NAMALWA (cell line): ENCODE data around the gene TLE2.
"Not testable (repeated sequence)": the region's sequence is repeated elsewhere in the genome, so short reads cannot be mapped to it uniquely, and the experiment has no call there.

Source experiments
- DNase-seq: peaks from one replicate; pipeline ENCODE4 v3.0.0-alpha.2; 2015; ENCODE audit warnings: low spot score

The TLE2 gene

DNA sequence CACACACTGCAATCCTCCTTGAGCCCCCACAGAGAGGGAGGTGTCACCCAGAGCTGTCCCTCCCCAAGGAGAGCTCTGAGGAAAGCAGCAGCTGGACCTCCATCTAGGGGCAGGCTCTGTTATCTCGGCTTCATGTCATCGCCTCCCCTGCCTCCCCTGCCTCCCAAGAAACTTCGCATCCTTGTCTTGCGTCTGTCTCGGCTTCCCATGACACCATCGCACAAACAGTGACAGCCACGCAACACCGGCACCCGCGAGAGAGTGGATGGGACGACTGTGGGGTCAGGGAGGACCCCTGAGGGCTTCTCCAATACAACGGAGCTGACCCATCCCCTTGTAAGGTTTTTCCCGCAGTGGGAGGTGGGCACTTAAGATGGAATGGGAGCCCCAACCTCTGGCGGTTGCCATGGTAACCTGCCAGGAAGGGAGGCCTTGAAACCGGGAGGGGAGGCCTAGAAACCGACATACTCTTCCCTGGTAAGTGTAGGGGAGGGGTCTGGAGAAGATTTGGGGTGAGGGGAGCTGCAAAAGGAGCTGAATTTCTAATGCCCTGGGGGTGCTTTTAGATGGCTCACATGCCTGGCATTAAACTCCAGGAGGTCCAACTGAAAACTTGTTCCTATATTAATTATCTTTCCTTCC lies 16.3 kb downstream of the TLE2 start:
- no peak for DNase-seq

- not testable (repeated sequence) for DNase-seq
These were observed 17.0 kb downstream of the TLE2 start for GRCh38 chr19:3012059-3012458.

DNA sequence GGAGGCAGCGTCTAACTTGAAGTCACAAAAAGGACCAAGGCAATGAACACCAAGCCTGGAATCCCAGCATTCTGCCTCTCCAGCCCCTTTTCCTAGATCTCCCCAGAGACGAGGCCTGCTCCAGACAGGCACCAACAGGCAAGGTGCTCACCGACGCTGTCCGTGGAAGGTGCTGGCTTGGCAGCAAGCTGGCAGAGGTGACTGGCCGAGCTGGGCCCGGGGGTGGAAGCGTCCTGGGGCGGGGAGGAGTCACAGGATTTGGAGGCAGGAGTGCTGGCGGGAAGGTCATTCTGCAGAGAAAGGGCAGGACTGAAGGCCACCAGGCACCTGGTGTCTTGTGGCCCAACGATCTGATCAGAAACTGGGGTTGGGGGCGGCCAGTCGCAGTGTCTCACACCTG lies 18.2 kb downstream of the TLE2 start:
- no peak for DNase-seq

- DNase-seq = no peak
These were observed 20.1 kb downstream of the TLE2 start for GRCh38 chr19:3008994-3009393.

DNA sequence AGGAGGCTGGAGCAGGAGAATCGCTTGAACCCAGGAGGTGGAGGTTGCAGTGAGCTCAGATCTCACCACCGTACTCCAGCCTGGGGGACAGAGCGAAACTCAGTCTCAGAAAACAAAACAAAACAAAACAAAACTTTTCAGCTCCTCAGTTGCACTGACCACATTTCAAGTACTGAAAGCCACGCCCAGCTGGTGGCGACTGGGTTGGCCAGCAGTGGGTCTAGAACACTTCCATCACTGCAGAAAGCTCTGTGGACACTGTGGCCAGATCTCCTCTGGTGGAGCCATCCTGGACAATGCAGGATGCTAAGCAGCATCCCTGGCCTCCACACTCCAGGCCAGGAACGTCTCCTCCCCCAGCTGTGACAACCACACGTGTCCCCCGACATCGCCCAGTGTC lies 21.1 kb downstream of the TLE2 start:
- DNase-seq = no peak

GRCh38 chr19:3006075-3006767 lies 22.9 kb downstream of the TLE2 start:
- peak; percentile 61 for DNase-seq

DNA sequence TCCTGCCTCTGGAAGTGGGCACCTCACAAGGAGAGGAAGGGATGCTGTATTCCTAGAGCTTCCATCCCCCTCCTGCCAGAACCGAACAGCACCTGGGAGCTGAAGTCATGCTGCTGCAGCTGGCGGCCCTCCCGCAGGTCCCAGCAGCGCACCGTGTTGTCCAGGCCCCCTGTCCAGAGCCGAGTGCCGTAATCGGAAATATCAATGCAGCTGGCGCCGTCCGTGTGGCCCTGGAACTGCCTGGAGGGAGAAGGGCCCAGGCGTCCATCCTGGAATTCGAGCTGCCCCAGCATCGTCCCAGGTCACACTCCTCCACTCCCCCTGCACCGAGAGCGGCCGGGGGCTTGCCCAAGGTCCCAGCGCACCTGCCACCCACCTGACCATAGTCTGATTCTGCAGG lies 23.7 kb downstream of the TLE2 start:
- DNase-seq = no peak

GRCh38 chr19:3004522-3004921 lies 24.6 kb downstream of the TLE2 start:
- no peak for DNase-seq

DNA sequence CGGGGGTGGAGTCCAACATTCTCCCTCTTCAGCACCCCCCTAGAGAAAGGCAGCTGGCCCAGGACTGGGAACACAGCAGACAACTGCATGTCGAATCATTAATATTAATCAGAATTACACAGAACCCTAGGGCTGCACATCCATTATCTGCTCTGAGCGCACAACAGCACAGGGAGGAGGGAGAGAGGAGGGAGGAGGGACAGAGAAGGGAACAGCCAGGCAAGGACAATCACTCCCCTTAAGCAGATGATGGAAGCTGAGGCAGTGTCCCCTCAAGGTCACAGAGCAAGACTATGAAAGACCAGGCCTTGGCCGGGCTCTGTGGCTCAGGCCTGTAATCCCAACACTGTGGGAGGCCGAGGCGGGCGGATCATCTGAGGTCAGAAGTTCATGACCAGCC lies 26.0 kb downstream of the TLE2 start:
- no peak for DNase-seq

DNA sequence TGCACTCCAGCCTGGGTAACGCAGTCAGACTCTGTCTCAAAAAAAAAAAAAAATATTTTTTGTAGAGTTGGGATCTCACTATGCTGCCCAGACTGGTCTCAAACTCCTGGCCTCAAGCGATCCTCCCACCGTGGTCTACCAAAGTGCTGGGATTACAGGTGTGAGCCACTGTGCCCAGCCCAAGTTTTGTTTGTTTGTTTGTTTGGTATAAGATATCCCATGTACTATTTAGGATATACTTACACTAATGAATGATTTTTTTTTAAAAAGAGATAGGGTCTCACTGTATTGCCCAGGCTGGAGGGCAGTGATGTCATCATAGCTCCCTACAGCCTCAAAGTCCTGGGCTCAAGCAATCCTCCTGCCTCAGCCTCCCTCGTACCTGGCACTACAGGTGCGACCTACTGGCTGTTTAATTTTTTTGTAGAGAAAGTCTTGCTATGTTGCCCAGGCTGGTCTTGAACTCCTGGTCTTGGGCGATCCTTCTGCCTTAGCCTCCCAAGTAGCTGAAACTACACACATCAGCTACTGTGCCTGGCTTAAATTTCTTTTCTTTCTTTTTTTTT lies 27.8 kb downstream of the TLE2 start:
- DNase-seq = no peak

DNA sequence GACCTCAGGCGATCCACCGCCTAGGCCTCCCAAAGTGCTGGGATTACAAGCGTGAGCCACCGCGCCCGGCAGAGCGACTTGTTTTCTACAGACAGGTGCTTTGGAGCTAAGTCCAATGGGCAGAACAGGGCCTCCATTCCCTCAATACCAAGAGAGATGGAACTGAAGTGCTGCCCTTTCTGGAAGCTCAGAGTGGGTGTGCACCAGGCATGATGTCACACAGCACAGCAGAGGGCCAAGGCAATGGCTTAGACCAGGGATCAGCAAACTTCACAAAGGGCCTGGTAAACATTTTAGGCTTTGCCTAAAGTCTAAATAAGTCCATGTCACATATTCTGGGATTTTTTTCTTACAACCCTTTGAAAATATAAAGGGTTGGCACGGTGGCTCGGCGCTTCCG lies 30.4 kb downstream of the TLE2 start:
- DNase-seq = no peak

GRCh38 chr19:2997720-2998119 lies 31.4 kb downstream of the TLE2 start:
- DNase-seq = no peak

DNA sequence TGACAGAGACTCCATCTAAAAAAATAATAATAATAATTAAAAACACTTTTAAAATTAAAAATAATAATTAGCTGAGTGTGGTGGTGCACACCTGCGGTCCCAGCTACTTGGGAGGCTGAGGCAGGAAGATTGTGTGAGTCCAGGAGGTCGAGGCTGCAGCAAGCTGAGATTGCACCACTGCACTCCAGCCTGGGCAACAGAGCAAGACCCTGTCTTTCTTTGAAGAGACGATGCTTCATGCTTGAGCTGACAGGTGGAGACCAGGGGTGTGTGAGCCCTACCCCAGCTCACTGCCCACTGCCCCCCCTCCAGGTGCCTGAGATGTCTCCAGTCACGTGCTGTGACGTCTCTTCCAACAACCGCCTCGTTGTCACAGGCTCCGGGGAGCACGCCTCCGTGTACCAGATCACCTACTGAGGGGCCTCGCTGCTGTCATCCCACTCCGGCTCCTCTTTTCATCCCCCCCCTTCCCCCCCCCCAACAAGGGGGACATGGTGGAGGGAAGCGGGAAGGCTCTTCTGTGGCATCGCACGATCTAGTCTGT lies 34.4 kb downstream of the TLE2 start:
- no peak for DNase-seq

- no peak for DNase-seq
These were observed 35.5 kb downstream of the TLE2 start for GRCh38 chr19:2993579-2993978.

- DNase-seq = no peak
These were observed 36.1 kb downstream of the TLE2 start for GRCh38 chr19:2992958-2993357.

DNA sequence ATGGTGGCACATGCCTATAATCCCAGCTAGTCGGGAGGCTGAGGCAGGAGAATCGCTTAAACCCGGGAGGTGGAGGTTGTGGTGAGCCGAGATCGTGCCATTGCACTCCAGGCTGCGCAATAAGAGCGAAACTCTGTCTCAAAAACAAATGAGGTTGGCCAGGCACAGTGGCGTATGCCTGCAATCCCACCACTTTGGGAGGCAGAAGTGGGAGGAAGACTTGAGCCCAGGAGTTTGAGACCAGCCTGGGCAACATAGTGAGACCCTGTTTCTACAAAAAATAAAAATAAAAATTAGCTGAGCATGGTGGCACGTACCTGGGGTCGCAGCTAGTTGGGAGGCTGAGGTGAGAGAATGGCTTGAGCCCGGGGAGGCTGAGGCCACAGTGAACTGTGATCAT lies 36.7 kb downstream of the TLE2 start:
- DNase-seq = not testable (repeated sequence)

DNA sequence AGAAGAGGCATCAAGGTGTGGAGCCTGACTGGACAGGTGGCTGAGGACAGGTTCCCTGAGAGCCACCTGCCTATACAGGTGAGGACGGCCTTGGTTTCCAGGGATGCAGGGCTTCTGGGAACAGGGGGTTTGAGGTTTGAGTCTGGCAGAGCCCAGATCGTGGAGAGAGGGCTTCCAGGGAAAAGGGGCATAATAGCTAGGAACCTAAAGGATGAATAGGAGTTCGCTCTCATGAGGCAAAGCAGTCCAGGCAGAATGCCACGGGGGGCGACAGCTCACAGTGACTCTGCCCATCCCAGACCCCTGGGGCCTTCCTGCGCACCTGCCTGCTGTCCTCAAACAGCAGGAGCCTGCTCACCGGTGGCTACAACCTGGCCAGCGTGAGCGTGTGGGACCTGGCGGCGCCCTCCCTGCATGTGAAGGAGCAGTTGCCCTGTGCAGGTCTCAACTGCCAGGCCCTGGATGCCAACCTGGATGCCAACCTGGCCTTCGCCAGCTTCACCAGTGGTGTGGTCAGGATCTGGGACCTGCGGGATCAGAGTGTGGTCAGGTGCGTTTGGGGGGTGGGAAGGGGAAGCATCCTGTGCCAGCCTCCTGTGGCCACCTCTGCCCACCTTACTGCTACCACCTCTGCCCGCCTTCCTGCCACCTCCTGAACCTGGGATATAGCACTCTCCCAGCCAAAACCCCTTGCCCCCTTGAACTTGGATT lies 39.7 kb downstream of the TLE2 start:
- no peak for DNase-seq

DNA sequence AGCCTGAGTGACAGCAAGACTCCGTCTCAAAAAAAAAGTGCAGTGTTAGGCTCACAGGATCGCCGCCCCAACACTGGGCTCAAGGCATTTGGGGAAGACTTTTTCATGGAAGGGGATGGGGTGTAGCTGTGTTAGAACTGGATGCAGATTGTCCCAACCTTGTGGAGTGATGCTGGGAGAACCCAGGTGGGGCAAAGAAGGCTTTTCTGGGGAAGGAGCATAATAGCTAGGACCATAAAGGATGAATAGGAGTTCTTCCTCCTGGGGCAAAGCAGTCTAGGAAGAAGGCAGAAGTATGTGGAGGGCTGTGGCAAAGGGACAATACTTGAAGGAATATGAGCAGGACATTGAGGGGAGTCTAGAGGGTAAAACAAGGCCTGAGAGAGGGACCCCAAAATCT lies 40.5 kb downstream of the TLE2 start:
- DNase-seq = no peak

- DNase-seq = no peak
These were observed 41.3 kb downstream of the TLE2 start for GRCh38 chr19:2987797-2988196.

DNA sequence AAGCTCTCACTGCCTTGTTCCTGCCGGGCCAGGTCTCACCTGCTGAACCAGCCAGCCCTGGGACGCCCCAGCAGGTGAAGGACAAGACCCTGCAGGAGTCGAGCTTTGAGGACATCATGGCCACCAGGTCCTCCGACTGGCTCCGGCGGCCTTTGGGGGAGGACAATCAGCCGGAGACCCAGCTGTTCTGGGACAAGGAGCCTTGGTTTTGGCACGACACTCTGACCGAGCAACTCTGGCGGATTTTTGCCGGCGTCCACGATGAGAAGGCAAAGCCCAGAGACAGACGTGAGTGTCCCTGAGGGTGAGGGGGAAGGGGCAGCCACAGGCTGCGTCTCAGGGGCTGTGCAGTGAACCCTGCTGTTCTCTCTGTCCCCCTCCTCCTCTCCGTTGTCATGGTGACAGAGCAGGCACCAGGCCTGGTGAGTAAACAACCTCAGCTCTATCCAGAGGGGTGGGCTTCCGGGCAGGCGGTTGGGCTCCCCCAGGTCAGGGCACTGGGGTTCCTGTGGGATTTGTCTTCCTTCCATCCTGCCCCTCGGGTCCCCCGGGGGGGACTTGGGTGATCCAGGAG lies 42.0 kb downstream of the TLE2 start:
- no peak for DNase-seq

GRCh38 chr19:2984215-2984528 lies 44.9 kb downstream of the TLE2 start:
- no peak for DNase-seq

DNA sequence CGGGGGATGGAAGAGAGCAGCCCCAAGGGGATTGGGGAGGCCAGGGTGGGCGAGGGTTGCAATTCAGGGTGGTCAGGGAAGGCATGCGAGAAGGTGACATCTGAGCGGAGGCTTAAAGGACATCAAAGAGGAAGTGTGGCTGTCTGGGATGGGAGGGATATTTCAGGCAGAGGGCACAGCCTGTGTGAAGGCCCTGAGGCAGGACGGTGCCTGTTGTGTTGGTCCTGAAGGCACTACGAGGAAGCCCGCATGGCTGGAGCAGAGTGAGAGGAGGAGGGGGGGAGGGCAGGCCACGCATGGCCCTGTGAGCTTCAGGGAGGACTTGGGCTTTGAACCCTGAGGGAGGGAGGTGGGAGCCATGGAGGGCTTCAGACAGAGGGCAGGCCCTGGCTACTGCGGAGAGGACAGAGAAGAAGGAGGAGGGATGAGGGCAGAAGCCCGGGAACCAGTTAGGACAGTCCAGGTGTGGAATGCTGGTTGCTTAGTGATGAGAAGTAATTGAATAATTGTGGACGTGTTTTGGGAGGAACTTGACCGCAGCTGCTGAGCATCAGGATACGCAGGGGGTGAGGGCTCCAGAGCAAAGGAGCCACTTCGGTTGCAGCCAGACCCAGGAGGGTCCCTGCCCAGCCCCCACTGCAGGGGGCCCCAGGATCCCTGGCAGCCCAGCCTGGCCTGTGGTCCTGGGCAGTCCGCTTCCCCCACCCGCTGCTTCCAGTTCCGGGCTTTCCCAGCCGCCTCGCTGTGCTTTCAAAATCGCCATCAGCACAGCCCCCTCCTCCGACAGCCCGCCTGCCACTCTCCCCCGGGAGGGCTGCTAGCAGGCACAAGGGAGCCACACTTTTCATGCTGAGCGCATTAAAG lies 45.5 kb downstream of the TLE2 start:
- no peak for DNase-seq
